Measurements from ENCODE around the gene HCN2.

Gene HCN2

GRCh38 chr19:594265-594870 lies 4.7 kb downstream of the HCN2 start:
- no peaks in the 10 kb centered on the region for H3K4me1 ChIP-seq (ENCODE audit: insufficient read depth, poor library complexity, severe bottlenecking)
- H3K27ac ChIP-seq (ENCODE audit: poor library complexity, severe bottlenecking): no peak overlapping the region
- DNase-seq (ENCODE audit: low spot score): no peak
- no peak for ATAC-seq (ENCODE audit: low read depth)
- H3K36me3 ChIP-seq (ENCODE audit: low read depth): no peaks in the 10 kb centered on the region
- no peaks in the 10 kb centered on the region for H3K9me3 ChIP-seq (ENCODE audit: severe bottlenecking)
- no peak overlapping the region for H3K4me3 ChIP-seq (ENCODE audit: severe bottlenecking)
- no peak for TF ChIP-seq CTCF (IDR thresholded peaks at IDR 0.05; ENCODE audit: poor library complexity, severe bottlenecking)
- peaks cover 18% of the 10 kb centered on the region for H3K27me3 ChIP-seq (ENCODE audit: insufficient read depth, poor library complexity, severe bottlenecking)

- Histone ChIP-seq H3K36me3 (ENCODE audit: low read depth) (no peaks in the 10 kb centered on the region), H3K4me3 (ENCODE audit: severe bottlenecking) (no peak overlapping the region), H3K27ac (ENCODE audit: poor library complexity, severe bottlenecking) (no peak overlapping the region), H3K27me3 (ENCODE audit: insufficient read depth, poor library complexity, severe bottlenecking) (peaks cover 13% of the 10 kb centered on the region), H3K4me1 (ENCODE audit: insufficient read depth, poor library complexity, severe bottlenecking) (no peaks in the 10 kb centered on the region), H3K9me3 (ENCODE audit: severe bottlenecking) (no peaks in the 10 kb centered on the region)
- ATAC-seq (ENCODE audit: low read depth) (no peak; the same call in 2 of the 3 replicates), DNase-seq (ENCODE audit: low spot score) (no peak)
- TF ChIP-seq CTCF (IDR thresholded peaks at IDR 0.05; ENCODE audit: poor library complexity, severe bottlenecking): no peak
Observed at GRCh38 chr19:595326-596262, 5.9 kb downstream of the HCN2 start.

GRCh38 chr19:596263-596655 lies 6.6 kb downstream of the HCN2 start:
- TF ChIP-seq CTCF (IDR thresholded peaks at IDR 0.05; ENCODE audit: poor library complexity, severe bottlenecking): no peak

GRCh38 chr19:597406-598315 lies 8.0 kb downstream of the HCN2 start:
- Histone ChIP-seq H3K36me3 (ENCODE audit: low read depth) (no peaks in the 10 kb centered on the region), H3K4me3 (ENCODE audit: severe bottlenecking) (no peak overlapping the region), H3K4me1 (ENCODE audit: insufficient read depth, poor library complexity, severe bottlenecking) (no peaks in the 10 kb centered on the region), H3K9me3 (ENCODE audit: severe bottlenecking) (no peaks in the 10 kb centered on the region), H3K27ac (ENCODE audit: poor library complexity, severe bottlenecking) (no peak overlapping the region), H3K27me3 (ENCODE audit: insufficient read depth, poor library complexity, severe bottlenecking) (no peaks in the 10 kb centered on the region)
- DNase-seq (ENCODE audit: low spot score) (no peak), ATAC-seq (ENCODE audit: low read depth) (no peak)
- no peak for TF ChIP-seq CTCF (IDR thresholded peaks at IDR 0.05; ENCODE audit: poor library complexity, severe bottlenecking)

More at GRCh38 chr19:596263-596655, 6.6 kb downstream of the HCN2 start:
- Histone ChIP-seq H3K27ac (ENCODE audit: poor library complexity, severe bottlenecking) (no peak overlapping the region), H3K36me3 (ENCODE audit: low read depth) (no peaks in the 10 kb centered on the region), H3K27me3 (ENCODE audit: insufficient read depth, poor library complexity, severe bottlenecking) (peaks cover 7% of the 10 kb centered on the region), H3K4me1 (ENCODE audit: insufficient read depth, poor library complexity, severe bottlenecking) (no peaks in the 10 kb centered on the region), H3K4me3 (ENCODE audit: severe bottlenecking) (no peak overlapping the region), H3K9me3 (ENCODE audit: severe bottlenecking) (no peaks in the 10 kb centered on the region)
- DNase-seq (ENCODE audit: low spot score) (no peak), ATAC-seq (ENCODE audit: low read depth) (no peak)

Data from RWPE2 (cell line).